ENCODE results near the gene UBE2E1. TPM values are rescaled to one million over a fixed set of nuclear protein-coding genes. Genes with fewer than 3 reads are reported as not detected.

The UBE2E1 gene
- total and polyA plus RNA-seq, 2 donors from 2014 or later = 69.1 to 83.2 TPM

DNA sequence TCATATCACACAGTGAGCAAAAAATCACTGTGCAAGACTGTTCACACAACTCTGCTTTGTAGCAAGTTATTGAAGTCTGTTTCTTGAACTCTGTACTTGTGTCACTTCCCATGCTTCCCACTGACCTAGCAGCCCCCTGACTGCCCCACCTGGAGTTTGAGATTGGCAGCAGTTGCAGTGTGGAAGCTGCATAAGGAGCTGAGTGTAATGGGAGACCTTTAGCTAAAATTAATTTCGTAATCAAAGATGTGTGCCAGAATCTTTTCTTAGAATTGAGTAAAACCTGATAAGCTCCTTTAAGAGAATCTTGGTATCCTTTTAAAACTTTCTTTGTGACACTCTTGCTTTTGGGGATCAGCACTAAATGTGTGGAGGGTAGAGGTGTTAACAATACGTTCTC is 68.2 kb downstream of the UBE2E1 start:
- FAIRE-seq (no peak), DNase-seq (no peak)
- Histone ChIP-seq H3K4me1 (ENCODE audit: control insufficient read depth in 2 of 3, insufficient read depth in 2 of 3, low read depth in 1 of 3, low read length in 3 of 3) (no peaks in the 10 kb centered on the region), H3K36me3 (ENCODE audit: control insufficient read depth in 2 of 3, insufficient read depth in 3 of 3, low read length in 3 of 3) (no peaks in the 10 kb centered on the region), H3K27me3 (ENCODE audit: control insufficient read depth, insufficient read depth, low read length) (no peaks in the 10 kb centered on the region), H3K9ac (ENCODE audit: low read length in 3 of 3) (no peak overlapping the region), H3K4me3 (ENCODE audit: low read length in 3 of 3) (no peak overlapping the region), H3K9me3 (ENCODE audit: control insufficient read depth in 2 of 3, insufficient read depth in 1 of 3, low read length in 3 of 3) (no peaks in the 10 kb centered on the region), H3K27ac (ENCODE audit: low read depth in 2 of 2, low read length in 2 of 2) (no peak overlapping the region)
- TF ChIP-seq, protein P1, sequence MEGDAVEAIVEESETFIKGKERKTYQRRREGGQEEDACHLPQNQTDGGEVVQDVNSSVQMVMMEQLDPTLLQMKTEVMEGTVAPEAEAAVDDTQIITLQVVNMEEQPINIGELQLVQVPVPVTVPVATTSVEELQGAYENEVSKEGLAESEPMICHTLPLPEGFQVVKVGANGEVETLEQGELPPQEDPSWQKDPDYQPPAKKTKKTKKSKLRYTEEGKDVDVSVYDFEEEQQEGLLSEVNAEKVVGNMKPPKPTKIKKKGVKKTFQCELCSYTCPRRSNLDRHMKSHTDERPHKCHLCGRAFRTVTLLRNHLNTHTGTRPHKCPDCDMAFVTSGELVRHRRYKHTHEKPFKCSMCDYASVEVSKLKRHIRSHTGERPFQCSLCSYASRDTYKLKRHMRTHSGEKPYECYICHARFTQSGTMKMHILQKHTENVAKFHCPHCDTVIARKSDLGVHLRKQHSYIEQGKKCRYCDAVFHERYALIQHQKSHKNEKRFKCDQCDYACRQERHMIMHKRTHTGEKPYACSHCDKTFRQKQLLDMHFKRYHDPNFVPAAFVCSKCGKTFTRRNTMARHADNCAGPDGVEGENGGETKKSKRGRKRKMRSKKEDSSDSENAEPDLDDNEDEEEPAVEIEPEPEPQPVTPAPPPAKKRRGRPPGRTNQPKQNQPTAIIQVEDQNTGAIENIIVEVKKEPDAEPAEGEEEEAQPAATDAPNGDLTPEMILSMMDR (IDR thresholded peaks at IDR 0.05; ENCODE audit: borderline replicate concordance, extremely low read depth, insufficient read depth) = no peak
- intact Hi-C loops (cut with DNase I) = no loop called here

DNA sequence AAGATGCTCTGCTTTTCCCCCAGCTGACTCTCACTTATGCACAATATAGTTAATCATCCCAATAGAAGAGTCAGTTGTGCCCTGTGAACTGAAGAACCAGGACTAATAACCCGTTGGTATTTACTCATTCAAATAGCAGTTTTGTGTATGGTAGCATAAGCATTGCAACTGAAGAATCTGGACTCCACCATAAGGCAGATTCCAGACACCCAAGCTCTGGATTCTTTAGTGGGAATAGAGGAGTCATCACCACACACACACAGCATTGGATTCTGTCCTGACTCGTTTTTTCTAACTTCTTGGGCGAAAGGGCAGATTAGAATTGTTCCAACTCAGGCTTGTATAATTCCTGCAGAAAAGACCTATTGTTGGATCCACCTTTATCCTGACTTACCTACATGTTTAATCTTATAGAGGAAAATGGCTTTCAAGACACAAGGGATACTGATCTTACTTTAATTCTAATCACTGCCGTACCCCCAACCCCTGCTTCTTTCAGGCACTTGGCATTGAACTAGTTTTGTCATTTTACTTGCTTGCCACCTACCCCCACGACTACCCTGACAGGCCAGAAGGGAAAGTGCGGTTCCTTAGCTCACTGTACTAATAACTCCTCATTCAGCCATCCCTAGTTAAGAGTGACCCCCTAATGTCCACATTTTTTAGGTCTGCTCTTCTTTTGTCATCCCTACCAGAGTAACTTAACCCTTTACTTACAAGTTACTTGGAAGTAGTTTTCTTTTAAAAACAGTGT is 68.8 kb downstream of the UBE2E1 start:
- H3K9ac ChIP-seq (ENCODE audit: low read length in 3 of 3) = no peak overlapping the region
- intact Hi-C loops (cut with DNase I) = no loop called here
- no peak overlapping the region for H3K27ac ChIP-seq (ENCODE audit: low read depth in 2 of 2, low read length in 2 of 2)
- H3K4me3 ChIP-seq (ENCODE audit: low read length in 3 of 3) = no peak overlapping the region
- H3K27me3 ChIP-seq (ENCODE audit: control insufficient read depth, insufficient read depth, low read length) = no peaks in the 10 kb centered on the region
- DNase-seq (no peak), FAIRE-seq (no peak)
- no peaks in the 10 kb centered on the region for H3K9me3 ChIP-seq (ENCODE audit: control insufficient read depth in 2 of 3, insufficient read depth in 1 of 3, low read length in 3 of 3)
- H3K4me1 ChIP-seq (ENCODE audit: control insufficient read depth in 2 of 3, insufficient read depth in 2 of 3, low read depth in 1 of 3, low read length in 3 of 3) = no peaks in the 10 kb centered on the region
- H3K36me3 ChIP-seq (ENCODE audit: control insufficient read depth in 2 of 3, insufficient read depth in 3 of 3, low read length in 3 of 3) = no peaks in the 10 kb centered on the region
- TF ChIP-seq, protein P1 (IDR thresholded peaks at IDR 0.05; ENCODE audit: borderline replicate concordance, extremely low read depth, insufficient read depth) = no peak

DNA sequence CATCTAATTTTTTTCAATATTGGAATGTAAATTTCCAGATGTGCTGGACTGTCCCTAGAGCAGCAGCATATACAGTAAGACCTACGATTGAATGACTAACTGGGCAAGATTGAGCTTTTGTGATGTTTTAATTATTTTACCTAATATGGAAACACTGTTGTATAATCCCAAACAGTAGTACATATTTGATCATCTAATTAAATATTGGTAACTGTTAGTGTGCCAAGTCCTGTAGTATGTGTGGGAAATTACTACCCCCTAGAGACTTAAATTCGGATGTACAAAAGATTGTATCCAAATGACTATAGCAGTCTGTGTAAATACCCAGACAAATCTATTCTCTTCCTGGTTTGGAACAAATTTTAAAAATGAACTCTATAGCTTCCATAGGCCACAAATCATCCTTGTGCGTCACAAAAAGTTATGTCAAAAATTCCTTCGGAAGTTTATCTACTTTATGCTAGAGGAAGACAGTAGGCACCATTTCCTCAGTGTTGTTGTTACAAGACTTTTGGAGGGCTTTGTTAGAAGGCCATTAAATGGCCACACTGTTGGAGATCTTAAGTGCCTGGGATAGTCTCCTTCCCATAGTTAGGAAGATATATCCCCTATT is 69.5 kb downstream of the UBE2E1 start:
- Histone ChIP-seq H3K36me3 (ENCODE audit: control insufficient read depth in 2 of 3, insufficient read depth in 3 of 3, low read length in 3 of 3) (no peaks in the 10 kb centered on the region), H3K4me3 (ENCODE audit: low read length in 3 of 3) (no peak overlapping the region), H3K27ac (ENCODE audit: low read depth in 2 of 2, low read length in 2 of 2) (no peak overlapping the region), H3K4me1 (ENCODE audit: control insufficient read depth in 2 of 3, insufficient read depth in 2 of 3, low read depth in 1 of 3, low read length in 3 of 3) (no peaks in the 10 kb centered on the region), H3K9ac (ENCODE audit: low read length in 3 of 3) (no peak overlapping the region), H3K27me3 (ENCODE audit: control insufficient read depth, insufficient read depth, low read length) (no peaks in the 10 kb centered on the region), H3K9me3 (ENCODE audit: control insufficient read depth in 2 of 3, insufficient read depth in 1 of 3, low read length in 3 of 3) (no peaks in the 10 kb centered on the region)
- intact Hi-C loops (cut with DNase I) = no loop called here
- DNase-seq (no peak), FAIRE-seq (no peak)
- TF ChIP-seq, protein P1 (IDR thresholded peaks at IDR 0.05; ENCODE audit: borderline replicate concordance, extremely low read depth, insufficient read depth) = no peak

Data from kidney (tissue), 14 donors.